IPS-NIHi7 (cell line): Measurements from ENCODE around the gene NETO2.
A peak's percentile ranks its signal among the peaks of the same experiment; 100 is the strongest.
"Not testable (repeated sequence)": the region's sequence is repeated elsewhere in the genome, so short reads cannot be mapped to it uniquely, and the experiment has no call there.

ENCODE experiments used
- DNase-seq: peaks from one replicate; pipeline ENCODE4 v3.0.0; 2012; ENCODE audit warnings: mixed read lengths; ENCODE audit errors: extremely low spot score

The NETO2 gene

GRCh38 chr16:47136099-47136842 is 7.5 kb downstream of the NETO2 start:
- DNase-seq = no peak

GRCh38 chr16:47134550-47134949 is 9.2 kb downstream of the NETO2 start:
- no peak for DNase-seq

- DNase-seq = no peak
These were observed 11.4 kb downstream of the NETO2 start for GRCh38 chr16:47132308-47132707.

- DNase-seq = peak; percentile 20
These were observed 13.8 kb downstream of the NETO2 start for GRCh38 chr16:47129755-47130435.

GRCh38 chr16:47127541-47127940 is 16.2 kb downstream of the NETO2 start:
- no peak for DNase-seq

GRCh38 chr16:47125757-47126156 is 18.0 kb downstream of the NETO2 start:
- DNase-seq = no peak

GRCh38 chr16:47113130-47113529 is 30.6 kb downstream of the NETO2 start:
- no peak for DNase-seq

- DNase-seq = peak; percentile 42
These were observed 32.8 kb downstream of the NETO2 start for GRCh38 chr16:47110939-47111338.

- DNase-seq = no peak
These were observed 34.4 kb downstream of the NETO2 start for GRCh38 chr16:47109361-47109760.

GRCh38 chr16:47102921-47103320 is 40.8 kb downstream of the NETO2 start:
- DNase-seq = not testable (repeated sequence)

GRCh38 chr16:47097154-47097553 is 46.6 kb downstream of the NETO2 start:
- DNase-seq = not testable (repeated sequence)

GRCh38 chr16:47096297-47096696 is 47.4 kb downstream of the NETO2 start:
- no peak for DNase-seq

GRCh38 chr16:47084198-47084597 is 59.5 kb downstream of the NETO2 start:
- no peak for DNase-seq

- no peak for DNase-seq
These were observed 61.5 kb downstream of the NETO2 start for GRCh38 chr16:47082099-47082865.

GRCh38 chr16:47081115-47081514 is 62.6 kb downstream of the NETO2 start:
- no peak for DNase-seq

GRCh38 chr16:47079860-47080259 is 63.9 kb downstream of the NETO2 start:
- DNase-seq = no peak

GRCh38 chr16:47073223-47074155 is 70.3 kb downstream of the NETO2 start:
- DNase-seq = no peak

- DNase-seq = no peak
These were observed 71.6 kb downstream of the NETO2 start for GRCh38 chr16:47072158-47072557.

- no peak for DNase-seq
These were observed 73.7 kb downstream of the NETO2 start for GRCh38 chr16:47069841-47070584.

GRCh38 chr16:47069313-47069712 is 74.4 kb downstream of the NETO2 start:
- no peak for DNase-seq

- no peak for DNase-seq
These were observed 76.5 kb downstream of the NETO2 start for GRCh38 chr16:47067203-47067602.
